GM18907 (cell line): ENCODE measurements around the gene C11orf68.
"Not testable (repeated sequence)": the region's sequence is repeated elsewhere in the genome, so short reads cannot be mapped to it uniquely, and the experiment has no call there.

Experiments
- ATAC-seq: cut with Tn5 transposase; IDR thresholded peaks from one replicate; pipeline ENCODE4 v1.9.1; 2021; ENCODE audit warnings: mild to moderate bottlenecking, moderate library complexity; ENCODE audit not compliant: unreplicated experiment

C11orf68 gene

GRCh38 chr11:65918211-65919140 is at the start of gene C11orf68:
TSS of gene C11orf68 (minus strand) at chr11:65919062. CDS start at chr11:65919031, 31 bp downstream.
- ATAC-seq, result peak; percentile 51

GRCh38 chr11:65967329-65967934 is 48.6 kb upstream of the C11orf68 start:
- no peak for ATAC-seq

- ATAC-seq, result no peak
Measured at GRCh38 chr11:65965986-65966762, 47.3 kb upstream of the C11orf68 start.

- no peak for ATAC-seq
Measured at GRCh38 chr11:65964906-65965305, 46.0 kb upstream of the C11orf68 start.

DNA sequence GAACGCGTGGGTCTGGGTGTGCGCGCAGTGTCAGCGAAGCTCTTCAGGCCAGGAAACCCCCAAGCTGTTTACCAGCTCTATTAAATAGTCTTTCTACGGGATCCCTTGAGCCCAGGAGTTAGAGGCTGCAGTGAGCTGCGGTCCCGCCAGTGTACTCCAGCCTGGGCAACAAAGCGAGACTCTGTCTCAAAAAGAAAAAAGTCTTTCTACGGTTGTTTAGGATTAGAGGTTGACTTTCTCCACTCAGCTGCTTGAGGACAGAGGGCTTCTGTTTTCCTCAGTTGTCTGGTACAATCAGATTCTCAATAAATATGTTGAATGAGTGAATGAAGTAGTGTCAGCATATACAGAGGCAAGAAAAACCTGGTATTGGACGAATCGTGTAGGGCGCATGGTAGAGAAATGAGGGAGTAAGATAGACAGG is 43.3 kb upstream of the C11orf68 start:
- no peak for ATAC-seq

DNA sequence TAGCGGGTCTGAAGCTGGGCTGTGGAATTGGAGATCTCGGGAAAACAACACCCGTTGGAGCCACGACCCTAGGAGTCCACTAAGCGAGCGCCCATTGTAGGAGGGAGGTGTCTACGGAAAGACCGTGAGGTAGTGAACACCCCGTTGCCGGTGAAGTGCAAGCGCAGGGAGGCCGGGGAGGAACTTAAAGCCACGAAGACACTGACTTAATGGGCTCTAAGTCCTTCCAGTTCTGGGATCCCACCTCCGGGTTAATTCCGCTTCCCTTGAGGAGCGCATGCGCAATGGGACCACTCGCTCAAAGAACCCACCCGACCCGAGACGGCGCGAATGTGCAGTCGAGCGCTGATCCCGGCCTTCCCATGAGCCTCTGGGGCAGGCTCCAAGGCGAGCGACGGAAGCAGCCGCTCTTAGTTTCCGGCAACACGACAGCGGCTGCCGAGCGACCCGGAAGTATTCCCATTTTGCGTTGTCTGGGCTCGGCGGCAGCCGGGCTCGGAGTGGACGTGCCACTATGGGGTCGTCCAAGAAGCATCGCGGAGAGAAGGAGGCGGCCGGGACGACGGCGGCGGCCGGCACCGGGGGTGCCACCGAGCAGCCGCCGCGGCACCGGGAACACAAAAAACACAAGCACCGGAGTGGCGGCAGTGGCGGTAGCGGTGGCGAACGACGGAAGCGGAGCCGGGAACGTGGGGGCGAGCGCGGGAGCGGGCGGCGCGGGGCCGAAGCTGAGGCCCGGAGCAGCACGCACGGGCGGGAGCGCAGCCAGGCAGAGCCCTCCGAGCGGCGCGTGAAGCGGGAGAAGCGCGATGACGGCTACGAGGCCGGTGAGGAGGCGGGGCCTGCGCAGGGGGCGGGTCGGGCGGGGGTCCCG is 42.6 kb upstream of the C11orf68 start, which contains the start of gene SART1:
Gene SART1, plus strand, starts transcription at position 468 of the 874 bp plus-strand sequence. Its CDS starts 47 bp downstream, at position 515.
- peak; percentile 84 for ATAC-seq

GRCh38 chr11:65960824-65961266 is 42.0 kb upstream of the C11orf68 start:
- no peak for ATAC-seq

GRCh38 chr11:65958774-65959420 is 40.0 kb upstream of the C11orf68 start:
- ATAC-seq, result no peak

GRCh38 chr11:65958291-65958690 is 39.4 kb upstream of the C11orf68 start:
- no peak for ATAC-seq

- no peak for ATAC-seq
Measured at GRCh38 chr11:65954771-65955170, 35.9 kb upstream of the C11orf68 start.

DNA sequence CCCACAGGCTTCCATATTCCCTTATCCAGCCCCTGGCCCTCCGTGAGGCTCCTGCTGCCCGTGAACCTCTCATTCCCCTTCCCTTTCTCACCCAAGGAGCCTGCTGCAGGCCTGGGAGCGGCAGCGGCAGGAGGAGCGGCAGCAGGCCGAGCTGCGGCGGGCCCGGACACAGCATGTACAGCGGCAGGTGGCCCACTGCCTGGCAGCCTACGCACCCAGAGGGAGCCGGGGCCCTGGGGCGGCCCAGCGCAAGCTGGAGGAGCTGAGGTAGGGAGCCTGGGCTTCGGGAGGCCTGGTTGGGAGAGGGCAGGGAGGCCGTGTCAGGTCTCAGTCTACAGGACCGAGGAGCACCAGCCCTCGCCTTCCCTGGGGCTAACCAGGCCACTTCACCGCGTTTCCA is 34.6 kb upstream of the C11orf68 start:
- no peak for ATAC-seq

GRCh38 chr11:65952052-65952521 is 33.2 kb upstream of the C11orf68 start:
- no peak for ATAC-seq

DNA sequence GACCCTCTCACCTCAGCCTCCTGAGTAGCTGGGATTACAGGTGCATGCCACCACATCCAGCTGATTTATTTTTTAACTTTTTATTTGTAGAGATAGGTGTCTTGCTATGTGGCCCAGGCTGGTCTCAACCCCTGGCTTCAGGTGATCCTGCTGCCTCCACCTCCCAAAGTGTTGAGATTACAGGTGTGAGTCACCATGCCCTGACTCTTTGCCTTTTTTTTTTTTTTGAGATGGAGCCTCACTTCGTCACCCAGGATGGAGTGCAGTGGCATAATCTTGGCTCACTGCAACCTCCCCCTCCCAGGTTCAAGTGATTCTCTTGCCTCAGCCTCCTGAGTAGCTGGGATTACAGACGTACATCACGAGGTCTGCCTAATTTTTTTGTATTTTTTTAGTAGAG is 32.8 kb upstream of the C11orf68 start:
- not testable (repeated sequence) for ATAC-seq

- not testable (repeated sequence) for ATAC-seq
Measured at GRCh38 chr11:65950711-65951110, 31.8 kb upstream of the C11orf68 start.

DNA sequence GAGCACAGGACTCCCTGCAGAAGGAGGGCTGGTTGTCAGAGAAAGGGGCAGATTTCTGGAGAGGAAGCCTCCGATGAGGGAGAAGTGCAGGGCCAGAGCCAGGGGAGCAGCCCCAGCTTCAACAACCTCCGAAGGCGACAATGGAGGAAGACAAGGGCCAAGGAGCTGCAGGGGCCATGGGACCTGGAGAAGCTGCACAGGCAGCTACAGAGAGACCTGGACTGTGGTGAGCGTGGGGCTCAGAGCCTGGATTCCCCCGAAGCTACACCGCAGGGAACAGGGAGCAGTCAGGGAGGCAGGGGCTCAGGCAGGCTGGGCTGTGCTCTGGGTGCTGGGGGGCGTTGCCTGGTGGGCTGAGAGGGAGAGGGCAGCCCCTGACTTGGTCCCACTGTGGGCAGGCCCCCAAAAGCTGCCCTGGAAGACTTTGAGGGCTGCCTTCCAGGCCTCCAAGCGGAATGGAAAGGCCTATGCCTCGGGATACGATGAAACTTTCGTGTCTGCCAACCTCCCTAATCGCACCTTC is 28.8 kb upstream of the C11orf68 start:
- ATAC-seq, result no peak

DNA sequence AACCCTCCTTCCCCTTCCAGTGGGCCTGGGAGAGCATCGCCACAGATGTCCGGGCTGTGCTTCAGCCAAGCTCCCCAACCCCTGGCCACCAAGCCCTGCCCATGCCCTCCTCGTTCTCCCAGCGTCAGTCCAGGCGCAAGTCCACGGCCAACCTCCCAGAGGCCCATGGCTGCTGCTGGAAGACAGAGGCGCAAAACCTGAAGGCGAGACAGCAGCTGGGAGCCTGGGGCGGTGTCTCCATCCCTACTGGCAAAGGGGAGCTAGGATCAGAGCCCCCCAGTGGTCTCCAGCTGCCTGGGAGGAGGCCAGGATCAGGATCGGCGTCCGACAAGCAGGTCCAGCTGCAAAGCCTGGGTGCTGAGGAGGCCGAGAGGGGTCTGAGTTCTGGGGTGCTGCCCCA is 28.3 kb upstream of the C11orf68 start:
- ATAC-seq, result no peak

GRCh38 chr11:65946655-65947054 is 27.8 kb upstream of the C11orf68 start:
- ATAC-seq, result no peak

GRCh38 chr11:65945941-65946558 is 27.2 kb upstream of the C11orf68 start:
- ATAC-seq, result no peak

DNA sequence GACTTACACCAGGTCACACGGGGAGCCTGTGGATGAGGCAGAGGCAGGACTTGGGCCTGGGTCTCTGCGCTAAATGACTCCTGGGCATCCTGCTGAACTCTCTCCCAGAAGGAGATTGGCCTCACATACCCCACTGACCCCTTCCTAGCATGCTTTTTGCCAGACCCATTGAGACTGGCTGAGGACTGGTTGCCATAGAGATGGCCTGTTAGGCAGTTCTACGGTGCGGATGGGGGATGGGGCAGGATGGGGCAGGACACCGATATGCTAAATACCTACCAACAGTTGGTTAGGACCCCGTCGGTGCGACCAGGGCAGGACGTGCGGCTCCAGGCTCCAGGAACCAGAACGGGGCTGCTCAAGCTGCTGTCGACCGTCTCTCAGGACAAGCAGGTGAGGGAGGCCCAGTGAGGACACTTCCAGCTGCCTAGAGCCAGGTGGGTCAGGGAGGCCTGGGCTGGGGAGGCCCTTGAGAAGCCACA is 26.6 kb upstream of the C11orf68 start, which contains the start of gene TSGA10IP:
Gene TSGA10IP, plus strand, starts transcription at position 51 of the 482 bp plus-strand sequence. Its CDS starts 196 bp downstream, at position 247.
- no peak for ATAC-seq
